ENCODE measurements around the gene QSOX1.

QSOX1 gene

GRCh38 chr1:180119837-180120236 lies 34.8 kb upstream of the QSOX1 start:
- Histone ChIP-seq H3K4me3 (ENCODE audit: insufficient read depth, low read length, poor library complexity, severe bottlenecking) (no peak overlapping the region), H3K27ac (ENCODE audit: low read depth, low read length) (no peak overlapping the region), H3K9me2 (replicated peaks; ENCODE audit: insufficient read depth, low read length) (no peaks in the 10 kb centered on the region), H3K36me3 (ENCODE audit: low read length) (no peaks in the 10 kb centered on the region), H3K9me3 (ENCODE audit: insufficient read depth, low read length) (no peaks in the 10 kb centered on the region), H3K79me2 (ENCODE audit: insufficient read depth, low read length) (no peaks in the 10 kb centered on the region), H2AFZ (ENCODE audit: low read depth, low read length, severe bottlenecking) (no peak overlapping the region), H3K9ac (ENCODE audit: low read length) (no peak overlapping the region), H3K4me2 (ENCODE audit: low read depth, low read length, poor library complexity, severe bottlenecking) (no peak overlapping the region), H4K20me1 (ENCODE audit: low read depth, low read length) (no peaks in the 10 kb centered on the region), H3K27me3 (ENCODE audit: low read length) (no peaks in the 10 kb centered on the region), H3F3A (ENCODE audit: insufficient read depth) (no peaks in the 10 kb centered on the region)
- TF ChIP-seq CTCF (IDR thresholded peaks at IDR 0.05; ENCODE audit: insufficient read depth, low read length, poor library complexity, severe bottlenecking) (no peak), EZH2phosphoT487 (conservative IDR thresholded peaks at IDR 0.05; ENCODE audit: low read length) (no peak)

GRCh38 chr1:180123463-180123936 lies 31.2 kb upstream of the QSOX1 start:
- Histone ChIP-seq H3K36me3 (ENCODE audit: low read length) (no peaks in the 10 kb centered on the region), H3K4me2 (ENCODE audit: low read depth, low read length, poor library complexity, severe bottlenecking) (no peak overlapping the region)

GRCh38 chr1:180130651-180131050 lies 24.0 kb upstream of the QSOX1 start:
- H3F3A ChIP-seq (ENCODE audit: insufficient read depth) = no peaks in the 10 kb centered on the region
- no peaks in the 10 kb centered on the region for H3K9me2 ChIP-seq (replicated peaks; ENCODE audit: insufficient read depth, low read length)
- no peak overlapping the region for H3K27ac ChIP-seq (ENCODE audit: low read depth, low read length)
- H3K9ac ChIP-seq (ENCODE audit: low read length) = no peak overlapping the region
- H4K20me1 ChIP-seq (ENCODE audit: low read depth, low read length) = no peaks in the 10 kb centered on the region
- H3K4me2 ChIP-seq (ENCODE audit: low read depth, low read length, poor library complexity, severe bottlenecking) = no peak overlapping the region
- no peaks in the 10 kb centered on the region for H3K36me3 ChIP-seq (ENCODE audit: low read length)
- TF ChIP-seq CTCF (IDR thresholded peaks at IDR 0.05; ENCODE audit: insufficient read depth, low read length, poor library complexity, severe bottlenecking) (no peak), EZH2phosphoT487 (conservative IDR thresholded peaks at IDR 0.05; ENCODE audit: low read length) (no peak)
- H3K4me3 ChIP-seq (ENCODE audit: insufficient read depth, low read length, poor library complexity, severe bottlenecking) = no peak overlapping the region
- H3K27me3 ChIP-seq (ENCODE audit: low read length) = no peaks in the 10 kb centered on the region
- H3K9me3 ChIP-seq (ENCODE audit: insufficient read depth, low read length) = no peaks in the 10 kb centered on the region
- H2AFZ ChIP-seq (ENCODE audit: low read depth, low read length, severe bottlenecking) = no peak overlapping the region
- no peaks in the 10 kb centered on the region for H3K79me2 ChIP-seq (ENCODE audit: insufficient read depth, low read length)

More at GRCh38 chr1:180123463-180123936, 31.2 kb upstream of the QSOX1 start:
- H3K79me2 ChIP-seq (ENCODE audit: insufficient read depth, low read length) = no peaks in the 10 kb centered on the region
- H3K27me3 ChIP-seq (ENCODE audit: low read length) = no peaks in the 10 kb centered on the region
- H3K4me3 ChIP-seq (ENCODE audit: insufficient read depth, low read length, poor library complexity, severe bottlenecking) = no peak overlapping the region
- H3F3A ChIP-seq (ENCODE audit: insufficient read depth) = no peaks in the 10 kb centered on the region
- H3K27ac ChIP-seq (ENCODE audit: low read depth, low read length) = no peak overlapping the region
- H2AFZ ChIP-seq (ENCODE audit: low read depth, low read length, severe bottlenecking) = no peak overlapping the region
- no peaks in the 10 kb centered on the region for H3K9me3 ChIP-seq (ENCODE audit: insufficient read depth, low read length)
- H3K9ac ChIP-seq (ENCODE audit: low read length) = no peak overlapping the region
- H4K20me1 ChIP-seq (ENCODE audit: low read depth, low read length) = no peaks in the 10 kb centered on the region
- no peaks in the 10 kb centered on the region for H3K9me2 ChIP-seq (replicated peaks; ENCODE audit: insufficient read depth, low read length)
- TF ChIP-seq EZH2phosphoT487 (conservative IDR thresholded peaks at IDR 0.05; ENCODE audit: low read length) (no peak), CTCF (IDR thresholded peaks at IDR 0.05; ENCODE audit: insufficient read depth, low read length, poor library complexity, severe bottlenecking) (no peak)

Data from SU-DHL-6 (cell line).